C4-2B (cell line): ENCODE measurements around the gene SEC24B.

Source experiments
- H3K27ac ChIP-seq: fragments of 450-650 bp; 2 replicates; pipeline ENCODE4 v1.5.1; 2017
- CTCF ChIP-seq: fragments of 450-650 bp; conservative IDR thresholded peaks from 2 replicates; pipeline ENCODE4 v1.5.1; 2017; ENCODE audit warnings: mild to moderate bottlenecking
- ZFX ChIP-seq: fragments of 450-650 bp; IDR thresholded peaks from 2 replicates; pipeline ENCODE4 v1.6.1; 2017

Gene SEC24B

GRCh38 chr4:109486007-109486406 lies 52.4 kb downstream of the SEC24B start:
- TF ChIP-seq ZFX (no peak), CTCF (no peak)
- no peak overlapping the region for H3K27ac ChIP-seq

GRCh38 chr4:109494563-109494962 lies 60.9 kb downstream of the SEC24B start:
- H3K27ac ChIP-seq: no peak overlapping the region
- TF ChIP-seq ZFX (no peak), CTCF (no peak)

- no peak overlapping the region for H3K27ac ChIP-seq
- no peak for TF ChIP-seq CTCF
- no peak for TF ChIP-seq ZFX
Measured at GRCh38 chr4:109495514-109495913, 61.9 kb downstream of the SEC24B start.

- TF ChIP-seq CTCF (no peak), ZFX (no peak)
- no peak overlapping the region for H3K27ac ChIP-seq
Measured at GRCh38 chr4:109496875-109497274, 63.3 kb downstream of the SEC24B start.

- TF ChIP-seq CTCF: no peak
- no peak for TF ChIP-seq ZFX
- H3K27ac ChIP-seq: no peak overlapping the region
Measured at GRCh38 chr4:109497511-109497910, 63.9 kb downstream of the SEC24B start.

GRCh38 chr4:109499513-109499912 lies 65.9 kb downstream of the SEC24B start:
- TF ChIP-seq ZFX (no peak), CTCF (no peak)
- H3K27ac ChIP-seq: no peak overlapping the region

- no peak for TF ChIP-seq ZFX
- TF ChIP-seq CTCF: no peak
Measured at GRCh38 chr4:109506890-109507289, 73.3 kb downstream of the SEC24B start.

More at GRCh38 chr4:109506890-109507289, 73.3 kb downstream of the SEC24B start:
- H3K27ac ChIP-seq: no peak overlapping the region
